GM21825 (cell line): ENCODE data around the gene ITGB5.

ENCODE experiments used
- ATAC-seq: cut with Tn5 transposase; IDR thresholded peaks from one replicate; pipeline ENCODE4 v1.9.1; 2021; ENCODE audit warnings: mild to moderate bottlenecking, moderate library complexity; ENCODE audit not compliant: unreplicated experiment

Gene ITGB5

DNA sequence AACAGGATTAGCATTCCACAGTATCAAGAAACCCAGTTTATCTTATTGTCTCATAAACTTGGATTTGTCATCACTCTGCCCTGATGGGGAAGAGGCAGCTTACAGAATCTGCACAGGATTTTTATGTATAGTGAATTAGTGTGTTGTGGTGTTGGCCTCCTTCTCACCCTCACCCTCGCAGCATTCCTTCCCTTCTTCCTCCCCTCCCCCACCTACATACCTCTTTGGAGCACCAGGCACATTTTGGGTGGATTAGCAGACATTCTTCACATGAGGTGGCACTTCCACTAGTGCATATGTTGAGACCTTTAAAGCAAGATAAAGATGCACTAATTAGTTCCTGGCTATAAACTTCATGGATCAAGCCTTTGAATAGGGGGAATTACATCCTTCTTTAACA is 13.9 kb downstream of the ITGB5 start:
- no peak for ATAC-seq

DNA sequence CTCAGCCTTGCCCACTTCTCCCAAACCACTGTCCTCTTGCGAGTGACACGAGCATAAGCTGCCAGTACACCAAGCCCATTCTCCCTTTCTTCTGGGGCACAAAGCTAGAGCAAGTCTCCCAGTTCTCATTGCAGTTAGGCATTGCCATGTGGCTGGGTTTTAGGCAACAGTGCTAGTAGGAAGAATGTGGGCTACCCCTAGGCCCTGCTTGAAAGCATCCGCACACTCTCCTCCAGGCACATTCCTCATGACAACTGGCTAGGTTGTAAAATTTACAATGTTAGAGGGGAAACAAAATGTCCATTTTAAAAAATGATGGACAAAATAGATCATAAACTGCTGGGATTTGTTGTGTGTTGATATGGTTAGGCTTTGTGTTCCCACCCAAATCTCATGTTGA is 19.7 kb downstream of the ITGB5 start:
- no peak for ATAC-seq

DNA sequence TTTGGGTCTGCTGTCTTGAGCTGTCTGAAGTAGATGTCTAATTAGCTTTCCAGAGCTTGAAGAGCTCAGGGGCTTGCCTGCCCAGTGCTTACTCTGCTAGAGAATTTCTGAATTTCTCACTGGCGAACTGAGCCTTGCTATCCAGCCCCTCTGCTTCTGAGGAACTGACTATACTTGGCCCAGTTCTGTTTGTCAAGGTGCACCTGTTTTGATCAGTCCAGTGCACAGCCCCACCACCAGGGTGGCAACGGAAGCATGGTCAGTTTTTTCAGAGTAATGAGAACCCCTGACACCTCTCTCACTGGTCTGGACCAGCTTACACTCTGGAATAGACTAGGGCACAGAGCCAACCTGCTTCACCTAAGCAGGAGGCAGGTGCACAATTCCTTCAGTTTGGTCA is 25.2 kb downstream of the ITGB5 start:
- no peak for ATAC-seq

DNA sequence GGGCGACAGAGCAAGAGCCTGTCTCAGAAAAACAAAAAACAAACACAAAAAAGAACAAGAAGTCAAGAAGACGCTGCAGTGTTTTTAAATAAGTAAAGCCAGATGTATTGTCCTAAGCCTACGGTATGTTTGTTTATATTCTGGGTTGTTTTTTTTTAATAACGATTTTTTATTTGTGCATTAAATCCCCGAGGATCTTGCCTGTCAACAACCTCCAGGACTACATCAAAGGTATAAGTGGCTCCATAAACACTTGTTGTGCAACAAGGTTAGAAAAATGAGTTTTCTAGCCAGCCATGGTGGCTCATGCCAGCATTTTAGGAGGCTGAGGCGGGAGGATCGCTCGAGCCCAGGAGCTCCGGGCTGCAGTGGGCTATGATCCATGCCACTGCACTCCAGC is 26.1 kb downstream of the ITGB5 start:
- no peak for ATAC-seq

DNA sequence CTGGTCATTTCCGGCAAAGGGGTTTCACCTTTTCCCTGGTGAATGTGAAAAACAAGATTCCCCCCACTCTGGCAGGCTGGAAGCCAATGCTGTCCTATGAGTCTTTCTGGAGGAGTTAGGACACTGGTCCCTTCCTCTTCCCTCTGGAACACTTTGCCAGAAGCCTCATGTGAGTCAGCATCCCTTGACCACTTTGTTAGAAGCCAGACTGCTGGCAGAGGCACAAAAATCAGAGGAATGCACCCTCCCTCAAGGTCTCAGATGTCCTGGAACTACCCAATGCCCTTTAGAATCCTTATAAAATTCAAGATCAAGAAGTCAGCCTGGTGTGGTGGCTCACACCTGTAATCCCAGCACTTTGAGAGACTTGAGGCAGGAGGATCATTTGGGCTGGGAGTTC is 26.6 kb downstream of the ITGB5 start:
- no peak for ATAC-seq

DNA sequence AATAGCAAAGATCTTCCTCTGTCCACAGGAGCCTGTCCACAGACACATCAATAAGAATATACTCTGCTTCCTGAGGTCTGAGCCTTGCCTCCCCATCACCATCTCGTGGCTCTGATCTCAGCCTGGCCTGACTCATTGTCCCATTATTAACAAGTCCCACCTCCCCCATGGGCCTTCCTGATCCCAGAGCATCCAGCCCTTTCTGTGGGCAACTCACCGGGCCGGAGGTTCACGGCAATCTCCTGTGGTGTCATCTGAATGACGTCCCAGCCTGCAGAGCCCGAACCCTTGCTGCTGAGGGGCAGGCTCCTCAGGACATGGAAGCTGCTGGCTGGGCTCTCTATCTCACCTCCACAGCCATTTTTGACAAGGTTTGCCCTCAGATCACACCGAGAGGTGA is 28.1 kb downstream of the ITGB5 start:
- ATAC-seq = no peak

DNA sequence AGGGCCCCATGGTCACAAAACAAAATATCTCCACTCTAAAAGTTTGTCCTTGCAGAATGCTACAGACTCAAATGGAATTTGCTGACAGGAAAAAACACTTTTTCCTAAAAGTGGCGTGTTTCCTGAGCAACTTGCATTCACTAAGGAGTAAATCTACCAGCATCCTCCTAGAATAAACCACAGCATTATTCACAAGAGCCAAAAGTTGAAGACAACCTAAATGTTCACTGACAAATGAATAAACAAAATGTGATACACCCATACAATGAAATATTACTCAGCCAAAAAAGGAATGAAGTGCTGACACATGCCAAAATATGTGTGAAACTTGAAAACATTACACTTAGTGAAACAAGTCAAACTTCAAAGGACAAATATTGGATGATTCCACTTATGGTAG is 28.9 kb downstream of the ITGB5 start:
- no peak for ATAC-seq

DNA sequence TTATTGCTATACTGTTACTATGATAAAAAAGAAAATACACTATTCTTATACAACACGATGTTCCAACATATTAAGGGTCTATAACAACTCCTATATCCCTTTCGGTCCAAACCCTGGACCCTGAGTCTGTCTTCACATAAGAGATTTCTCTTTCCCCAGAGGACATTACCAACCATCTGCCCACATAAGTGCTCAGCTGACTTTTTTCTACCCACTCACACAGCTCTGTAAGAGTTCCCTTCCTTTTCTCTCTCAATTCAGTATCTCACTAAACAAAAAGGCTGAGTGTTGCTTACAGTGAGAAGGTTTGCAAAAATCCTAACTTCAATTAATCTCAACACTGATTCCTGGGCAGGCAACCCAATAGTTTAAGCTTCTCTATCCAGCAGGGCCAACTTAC is 30.5 kb downstream of the ITGB5 start:
- no peak for ATAC-seq

DNA sequence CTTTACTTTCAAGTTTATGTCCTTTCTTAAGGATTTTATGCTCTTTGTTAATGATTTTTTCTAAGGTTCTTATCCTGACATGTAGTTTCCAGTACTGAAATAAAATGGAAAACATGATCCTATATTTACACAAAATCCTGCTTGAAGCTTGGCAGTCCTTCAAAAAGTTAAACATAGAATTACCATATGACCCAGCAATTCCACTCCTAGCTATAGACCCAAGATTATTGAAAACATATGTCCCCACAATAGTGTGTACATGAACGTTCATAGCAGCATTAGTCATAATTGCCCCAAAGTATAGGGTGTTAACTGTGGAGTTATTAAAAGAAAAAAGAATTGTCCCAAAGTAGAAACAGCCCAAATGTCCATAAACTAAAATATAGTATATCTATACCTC is 33.2 kb downstream of the ITGB5 start:
- no peak for ATAC-seq

DNA sequence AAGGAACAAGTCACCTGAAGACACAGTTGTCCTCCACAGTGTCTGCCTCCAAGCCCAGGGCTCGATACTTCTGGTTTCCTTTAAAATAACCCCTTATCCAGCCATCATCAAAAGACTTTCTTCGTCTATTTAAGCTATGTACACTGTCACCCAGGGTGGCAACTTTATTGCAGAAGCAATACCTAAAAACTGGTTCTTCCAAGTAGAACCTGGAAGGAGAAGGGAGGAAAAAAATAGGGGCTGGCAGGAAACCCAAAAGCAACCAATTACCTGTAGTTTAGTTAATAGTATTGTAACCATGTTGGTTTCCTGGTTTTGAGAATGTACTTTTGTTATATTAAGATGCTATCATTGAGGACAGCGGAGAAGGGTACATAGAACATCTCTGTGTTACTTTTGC is 33.7 kb downstream of the ITGB5 start:
- no peak for ATAC-seq

DNA sequence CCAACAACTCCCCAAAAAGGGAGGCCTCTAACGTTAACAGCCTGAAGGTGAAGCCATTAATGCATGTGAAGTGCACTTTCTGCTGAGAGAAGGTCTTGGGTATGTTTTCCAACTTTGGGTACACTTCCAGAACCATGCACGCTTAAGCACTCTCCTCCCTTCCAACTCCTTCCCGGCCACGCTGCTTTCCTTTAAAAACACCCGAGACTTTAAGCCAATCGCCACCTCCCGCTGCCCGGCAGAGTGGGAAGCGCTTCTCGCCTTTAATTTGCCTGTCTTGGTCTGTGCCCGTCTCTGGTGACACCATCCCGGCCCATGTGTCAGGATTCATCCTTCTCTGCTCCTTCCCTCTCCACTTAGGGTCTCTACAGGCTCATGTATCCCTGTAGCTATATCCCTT is 35.3 kb downstream of the ITGB5 start:
- no peak for ATAC-seq

DNA sequence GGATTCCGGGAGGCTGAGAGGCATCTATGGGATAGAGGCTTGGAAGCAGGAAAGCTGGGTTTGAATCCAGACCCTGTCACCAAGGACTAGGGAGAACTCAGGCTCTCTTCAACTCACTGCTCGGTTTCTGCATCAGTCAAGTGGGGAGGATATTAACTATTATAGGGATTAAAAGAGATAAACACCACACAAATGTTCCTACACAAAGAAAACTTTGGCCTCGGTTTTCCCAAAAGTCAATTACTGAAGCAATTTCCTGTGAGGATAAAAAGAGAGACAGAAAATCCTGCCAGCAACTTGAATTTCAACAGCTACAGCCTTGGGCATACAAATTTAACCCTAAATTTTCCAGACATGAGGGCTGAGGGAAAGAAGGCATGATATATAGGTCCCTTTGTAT is 36.0 kb downstream of the ITGB5 start:
- ATAC-seq = no peak

DNA sequence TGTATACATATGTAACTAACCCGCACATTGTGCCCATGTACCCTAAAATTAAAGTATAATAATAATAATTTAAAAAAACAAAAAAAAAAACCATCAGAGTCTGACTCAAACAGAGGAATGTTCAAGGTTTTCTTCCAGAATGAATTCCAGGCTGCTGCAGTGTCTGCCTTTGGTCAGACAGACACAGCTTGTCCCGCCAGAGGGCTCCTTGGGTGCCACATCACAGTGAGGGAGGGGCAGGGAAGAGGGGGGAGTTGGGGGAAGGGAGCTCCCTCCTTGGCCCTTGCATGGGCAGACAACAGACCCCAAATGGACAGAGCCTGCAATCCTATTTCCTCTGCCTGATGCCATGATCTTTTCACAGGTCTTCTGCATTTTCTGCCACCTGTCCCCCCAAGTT is 36.5 kb downstream of the ITGB5 start:
- no peak for ATAC-seq

DNA sequence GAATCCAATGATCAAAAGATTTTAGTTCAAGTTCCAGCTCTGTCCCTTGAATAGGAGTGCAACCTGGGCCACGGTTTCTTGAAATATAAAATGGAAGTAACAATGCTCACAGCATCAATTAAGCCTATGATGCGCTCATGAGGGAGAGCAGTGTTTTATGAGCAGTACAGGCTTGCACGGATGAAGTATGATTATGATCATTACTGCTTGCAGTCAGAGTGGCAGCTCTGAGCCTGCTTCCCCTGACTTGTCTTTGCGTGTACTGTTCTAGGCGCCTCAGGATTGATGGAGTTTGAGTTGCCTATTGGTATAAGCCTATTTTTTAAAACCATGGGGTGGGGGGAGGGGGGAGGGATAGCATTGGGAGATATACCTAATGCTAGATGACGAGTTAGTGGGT is 37.0 kb downstream of the ITGB5 start:
- no peak for ATAC-seq

DNA sequence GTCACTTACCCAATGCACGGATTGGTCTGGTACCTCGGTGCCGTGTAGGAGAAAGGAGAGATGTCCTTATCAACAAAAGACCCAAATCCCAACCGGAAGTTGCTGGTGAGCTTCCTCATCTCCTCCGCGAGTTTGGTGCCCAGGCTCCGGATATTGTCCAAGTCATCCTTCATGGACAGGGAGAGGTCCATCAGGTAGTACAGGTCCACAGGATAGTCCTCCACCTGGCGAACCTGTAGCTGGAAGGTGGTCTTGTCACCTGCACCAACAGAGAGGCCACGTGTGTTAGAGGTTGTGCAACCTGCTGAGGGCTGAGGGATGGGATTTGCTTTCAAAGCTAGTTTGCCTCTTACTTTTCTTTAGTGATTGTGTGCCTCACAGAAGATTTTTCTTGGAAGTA is 38.9 kb downstream of the ITGB5 start:
- ATAC-seq = no peak

DNA sequence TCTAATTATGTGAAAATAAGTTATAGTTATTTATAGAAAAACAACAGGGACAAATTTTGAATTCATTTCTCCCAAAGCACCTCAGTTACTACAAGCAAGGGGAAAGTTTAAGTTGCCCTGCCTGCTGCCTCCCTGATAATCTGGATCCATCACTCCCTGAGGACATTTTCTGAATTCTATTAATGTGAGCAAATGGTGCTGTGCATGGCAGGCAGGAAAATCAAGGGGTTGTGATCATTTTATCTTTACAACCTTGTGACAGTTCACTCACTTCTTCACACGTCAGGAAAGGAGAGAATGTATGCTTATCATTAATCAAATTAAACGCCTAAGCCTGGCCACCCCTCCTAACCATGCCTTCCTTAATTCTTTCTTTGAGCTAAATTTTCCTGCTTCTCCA is 39.3 kb downstream of the ITGB5 start:
- no peak for ATAC-seq

DNA sequence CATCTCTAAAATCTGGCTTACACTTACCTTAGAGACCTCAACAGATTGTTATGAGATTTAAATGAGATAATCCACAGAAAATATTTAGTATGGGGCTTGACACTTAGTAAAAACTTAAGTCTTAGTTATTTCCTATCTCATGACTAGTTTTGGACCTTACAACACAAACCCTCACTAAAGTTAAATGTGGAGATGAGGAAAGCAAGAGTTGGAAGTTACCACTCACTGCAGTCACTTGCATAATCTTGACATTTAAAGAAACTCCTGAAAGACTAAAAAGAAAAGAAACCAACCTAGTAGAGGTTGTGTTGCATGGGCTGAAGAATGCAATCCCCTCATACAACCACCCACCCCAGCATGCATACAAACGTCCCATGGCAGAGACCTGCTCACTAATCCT is 40.1 kb downstream of the ITGB5 start:
- no peak for ATAC-seq

DNA sequence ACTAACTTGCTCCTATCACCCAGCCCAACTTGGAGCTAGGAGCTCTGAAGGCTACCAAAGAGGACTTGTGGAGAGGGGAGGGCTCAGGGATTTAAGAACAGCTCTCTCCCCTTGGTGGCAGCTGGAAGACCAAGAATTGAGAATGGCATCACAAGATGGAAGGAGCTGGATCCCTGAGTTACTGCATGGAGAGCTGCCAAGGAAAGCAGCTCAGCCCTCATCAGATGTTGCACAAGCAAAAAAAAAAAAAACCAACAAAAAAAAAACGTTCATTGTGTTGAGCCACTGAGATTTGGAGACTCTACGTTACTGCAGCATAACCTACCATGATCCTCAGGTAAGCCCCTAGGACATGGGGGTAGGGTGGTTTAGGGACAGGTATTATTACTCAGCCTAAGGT is 41.0 kb downstream of the ITGB5 start:
- ATAC-seq = no peak

DNA sequence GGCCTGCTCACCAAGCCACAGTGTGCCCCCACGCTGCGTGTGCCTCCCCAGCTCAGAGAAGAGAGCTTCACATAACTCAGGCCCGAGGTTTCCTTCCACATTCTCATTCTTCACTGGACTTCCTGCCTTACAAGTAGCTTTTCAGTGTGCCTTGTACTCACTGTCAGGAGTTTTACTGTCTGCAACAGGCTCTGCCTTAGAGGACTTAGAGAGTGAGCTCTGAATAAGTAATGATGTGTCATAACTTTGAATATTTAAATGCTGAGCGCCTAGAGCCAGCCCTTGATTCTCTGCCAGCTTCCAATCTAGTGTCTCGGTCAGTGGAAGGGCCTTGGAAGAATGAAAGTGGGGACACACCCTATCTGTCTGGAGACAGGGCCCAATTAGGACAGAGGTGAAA is 41.8 kb downstream of the ITGB5 start:
- ATAC-seq = no peak

DNA sequence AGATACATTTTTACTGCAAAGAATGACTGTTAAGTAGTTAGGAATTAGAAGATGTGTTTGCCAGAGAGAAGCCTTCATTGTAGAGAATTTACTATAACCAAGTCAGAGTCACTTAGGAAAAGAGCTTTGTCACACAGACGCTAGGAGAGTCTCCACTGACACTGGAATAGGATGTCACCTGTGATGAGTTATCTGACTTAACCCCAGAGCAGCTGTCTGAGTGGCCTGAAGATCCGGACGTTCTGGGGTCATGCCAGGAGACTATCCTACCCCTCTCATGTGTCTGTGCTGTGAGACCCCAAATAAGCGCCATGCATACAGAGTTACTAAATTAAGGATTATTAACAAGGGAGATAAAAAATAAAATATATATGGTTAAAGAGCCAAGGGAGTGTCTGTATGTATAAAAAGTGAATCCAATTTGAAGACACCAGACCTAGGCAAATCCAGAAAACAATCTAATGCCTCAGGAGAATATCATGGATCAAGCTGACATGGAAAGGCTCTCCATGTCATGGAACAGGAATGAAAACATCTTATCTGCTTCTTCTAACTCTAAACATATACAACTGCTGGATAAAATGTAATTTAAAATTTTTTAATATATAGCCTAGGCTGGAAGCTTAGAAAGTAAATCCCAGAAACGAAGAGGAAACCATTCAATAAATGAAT is 43.5 kb downstream of the ITGB5 start:
- no peak for ATAC-seq

DNA sequence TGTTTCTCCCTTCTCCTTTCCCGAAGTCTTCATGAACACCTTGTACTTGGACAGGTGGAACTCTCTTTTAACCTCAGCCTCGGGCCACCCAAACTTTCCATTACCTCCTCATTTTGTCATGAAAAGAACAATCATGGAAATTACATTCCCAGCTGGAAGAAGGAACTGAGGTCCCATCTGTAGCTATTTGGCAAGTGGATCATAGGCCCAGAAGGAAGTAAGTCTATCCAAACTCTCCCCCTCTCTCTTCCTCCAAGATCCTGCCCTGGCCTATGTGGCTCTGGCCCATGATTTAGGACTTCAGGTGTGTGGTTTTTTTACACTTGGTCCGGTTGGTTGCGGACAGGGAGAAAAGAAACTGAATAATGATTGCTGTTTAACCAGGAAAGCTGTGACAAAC is 44.1 kb downstream of the ITGB5 start:
- no peak for ATAC-seq

DNA sequence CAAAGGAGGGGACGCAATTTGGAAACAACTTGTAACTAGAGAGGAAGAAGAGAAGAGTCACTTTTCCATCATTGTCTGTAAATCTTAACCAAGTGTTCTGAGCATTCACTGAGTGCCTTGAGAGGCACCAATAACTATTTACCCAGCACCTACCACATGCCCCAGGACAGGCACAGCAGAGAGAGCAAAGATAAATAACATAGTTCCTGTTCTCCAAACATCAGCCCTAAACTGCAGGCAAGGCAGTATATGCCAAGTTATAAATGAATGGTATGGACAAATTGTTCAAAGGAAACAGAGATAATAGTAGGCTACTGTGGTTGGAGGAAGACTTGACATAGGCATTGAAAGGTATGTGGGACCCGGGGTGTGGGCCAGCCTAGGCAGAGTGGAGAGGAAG is 45.6 kb downstream of the ITGB5 start:
- ATAC-seq = no peak

DNA sequence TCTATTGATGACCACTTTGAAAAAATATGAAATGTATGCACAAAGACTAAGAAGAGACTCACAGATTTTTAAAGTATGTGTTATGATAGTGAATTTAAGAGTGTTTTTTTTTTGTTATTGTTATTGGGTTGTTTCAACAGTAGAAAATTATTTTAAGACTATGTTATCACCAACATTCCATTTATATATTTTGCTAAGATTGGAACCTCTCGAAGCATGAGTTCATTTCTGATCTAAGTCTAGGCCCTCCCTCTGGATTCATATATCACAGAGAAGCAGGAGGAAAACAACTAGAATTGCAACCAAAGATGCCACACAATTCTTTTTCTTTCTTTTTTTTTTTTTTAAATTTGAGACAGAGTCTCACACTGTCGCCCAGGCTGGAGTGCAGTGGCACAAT is 46.8 kb downstream of the ITGB5 start:
- ATAC-seq = no peak

DNA sequence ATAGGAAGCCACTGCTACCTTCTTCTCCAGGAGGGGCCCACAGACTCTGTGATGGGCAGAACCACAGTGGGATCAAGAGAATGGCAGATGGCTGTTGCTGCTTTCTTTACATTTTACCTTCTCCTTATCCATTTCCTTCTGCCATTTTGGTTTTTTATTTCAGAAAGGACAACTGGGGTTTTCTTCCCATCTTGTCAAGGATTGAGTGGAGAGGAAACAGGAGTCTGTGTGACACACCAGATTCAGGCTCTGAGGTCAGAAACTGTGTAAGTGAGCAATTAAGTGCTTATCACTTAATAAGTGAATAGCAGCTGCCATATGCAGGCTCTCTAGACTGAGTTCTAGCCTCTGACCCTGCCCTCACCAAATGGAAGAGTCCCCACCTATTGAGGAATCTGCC is 47.3 kb downstream of the ITGB5 start:
- ATAC-seq = no peak
